Neural cell (in vitro differentiated cells): ENCODE results near the gene HS3ST3B1.

ENCODE experiments used
- EP300 ChIP-seq: fragments of 450-650 bp; conservative IDR thresholded peaks from 2 replicates; pipeline ENCODE4 v1.6.1; 2014; ENCODE audit warnings: antibody characterized with exemption, mild to moderate bottlenecking, moderate library complexity; ENCODE audit not compliant: poor library complexity, severe bottlenecking
- EZH2 ChIP-seq: fragments of 200-600, 300-800 bp; shearing (Covaris generic), sonication (generic); IDR thresholded peaks from 2 replicates; pipeline ENCODE4 v1.6.1; 2014; ENCODE audit warnings: antibody characterized with exemption, low read length, borderline replicate concordance, mild to moderate bottlenecking; ENCODE audit not compliant: insufficient read depth, poor library complexity, severe bottlenecking
- MXI1 ChIP-seq: fragments of 450-650 bp; conservative IDR thresholded peaks from 2 replicates; pipeline ENCODE4 v1.6.1; 2014; ENCODE audit warnings: antibody characterized with exemption, mild to moderate bottlenecking; ENCODE audit not compliant: poor library complexity, severe bottlenecking
- POLR2AphosphoS5 ChIP-seq: IDR thresholded peaks from 2 replicates; pipeline ENCODE4 v1.6.1; 2012
- RAD21 ChIP-seq: fragments of 450-650 bp; conservative IDR thresholded peaks from 2 replicates; pipeline ENCODE4 v1.6.1; 2014; ENCODE audit warnings: antibody characterized with exemption, mild to moderate bottlenecking, moderate library complexity
- REST ChIP-seq: IDR thresholded peaks from 2 replicates; pipeline ENCODE4 v1.6.1; 2012; ENCODE audit warnings: borderline replicate concordance
- TAF1 ChIP-seq: IDR thresholded peaks from 2 replicates; pipeline ENCODE4 v1.6.1; 2012; ENCODE audit warnings: low read depth
- TF ChIP-seq, protein P1 (sequence below): fragments of 450-650 bp; IDR thresholded peaks from 2 replicates; pipeline ENCODE4 v1.5.1; 2014; ENCODE audit warnings: antibody characterized with exemption, mild to moderate bottlenecking, moderate library complexity; ENCODE audit not compliant: poor library complexity, severe bottlenecking

- TF ChIP-seq POLR2AphosphoS5: no peak
- TF ChIP-seq, protein P1, sequence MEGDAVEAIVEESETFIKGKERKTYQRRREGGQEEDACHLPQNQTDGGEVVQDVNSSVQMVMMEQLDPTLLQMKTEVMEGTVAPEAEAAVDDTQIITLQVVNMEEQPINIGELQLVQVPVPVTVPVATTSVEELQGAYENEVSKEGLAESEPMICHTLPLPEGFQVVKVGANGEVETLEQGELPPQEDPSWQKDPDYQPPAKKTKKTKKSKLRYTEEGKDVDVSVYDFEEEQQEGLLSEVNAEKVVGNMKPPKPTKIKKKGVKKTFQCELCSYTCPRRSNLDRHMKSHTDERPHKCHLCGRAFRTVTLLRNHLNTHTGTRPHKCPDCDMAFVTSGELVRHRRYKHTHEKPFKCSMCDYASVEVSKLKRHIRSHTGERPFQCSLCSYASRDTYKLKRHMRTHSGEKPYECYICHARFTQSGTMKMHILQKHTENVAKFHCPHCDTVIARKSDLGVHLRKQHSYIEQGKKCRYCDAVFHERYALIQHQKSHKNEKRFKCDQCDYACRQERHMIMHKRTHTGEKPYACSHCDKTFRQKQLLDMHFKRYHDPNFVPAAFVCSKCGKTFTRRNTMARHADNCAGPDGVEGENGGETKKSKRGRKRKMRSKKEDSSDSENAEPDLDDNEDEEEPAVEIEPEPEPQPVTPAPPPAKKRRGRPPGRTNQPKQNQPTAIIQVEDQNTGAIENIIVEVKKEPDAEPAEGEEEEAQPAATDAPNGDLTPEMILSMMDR: no peak
- TF ChIP-seq EP300: no peak
- TF ChIP-seq RAD21: no peak
- TF ChIP-seq EZH2: no peak
- TF ChIP-seq REST: no peak
- no peak for TF ChIP-seq TAF1
- TF ChIP-seq MXI1: no peak
These were observed 11.6 kb downstream of the HS3ST3B1 start for GRCh38 chr17:14312522-14312921.
